HG02981 (cell line): ENCODE data around the gene PKNOX1.
"Not testable (repeated sequence)": the region's sequence is repeated elsewhere in the genome, so short reads cannot be mapped to it uniquely, and the experiment has no call there.

Experiments
- ATAC-seq: cut with Tn5 transposase; IDR thresholded peaks from one replicate; pipeline ENCODE4 v1.9.1; 2021; ENCODE audit warnings: mild to moderate bottlenecking, moderate library complexity; ENCODE audit not compliant: unreplicated experiment

PKNOX1 gene

GRCh38 chr21:43045165-43045875, 71.0 kb downstream of the PKNOX1 start:
- not testable (repeated sequence) for ATAC-seq

DNA sequence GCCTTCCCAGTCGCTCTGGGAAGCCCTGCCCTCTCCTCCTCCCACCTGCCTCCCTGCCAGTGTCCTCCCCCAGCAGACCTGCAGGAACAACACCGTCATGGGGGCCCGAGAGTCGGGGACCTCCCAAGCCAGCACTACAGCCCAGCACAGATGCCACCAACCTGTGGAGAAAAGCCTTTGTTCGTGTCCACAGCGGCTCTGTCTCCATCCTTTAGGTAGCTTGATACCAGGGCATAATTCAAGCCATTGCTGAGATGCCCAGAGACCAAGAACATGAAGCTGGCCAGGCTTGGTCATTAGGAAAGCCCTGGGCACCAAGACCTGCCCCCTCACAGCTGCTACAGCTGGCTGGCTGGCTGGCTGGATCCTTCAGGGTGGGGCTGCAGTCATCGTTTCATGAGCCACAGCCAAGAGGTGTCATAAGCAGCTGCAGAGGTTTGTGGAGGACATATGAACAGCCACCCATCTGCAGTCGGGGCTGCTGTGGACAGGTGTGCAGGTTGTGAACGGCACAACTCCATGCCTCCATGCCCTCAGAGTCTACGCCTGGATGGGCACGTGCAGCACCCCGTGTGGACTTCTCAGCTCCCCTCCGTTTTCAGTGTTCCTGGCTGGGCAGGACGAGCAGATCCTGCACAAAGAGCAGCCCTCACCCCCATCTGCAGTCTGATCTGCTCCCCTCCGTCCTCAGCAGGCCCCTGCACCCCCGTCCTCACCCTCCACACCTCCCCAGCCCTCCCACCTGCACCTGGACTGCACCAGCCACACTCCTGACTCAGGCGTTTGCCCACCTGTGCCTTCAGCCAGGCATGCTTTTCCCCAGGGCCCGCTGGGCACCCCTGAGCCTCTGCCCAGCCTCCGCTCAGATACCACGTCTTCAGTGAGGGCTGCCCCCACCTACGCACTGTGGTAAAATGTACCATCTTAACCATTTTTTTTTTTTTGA, 71.8 kb downstream of the PKNOX1 start:
- not testable (repeated sequence) for ATAC-seq

- ATAC-seq: not testable (repeated sequence)
Measured at GRCh38 chr21:43053112-43053511, 78.8 kb downstream of the PKNOX1 start.

DNA sequence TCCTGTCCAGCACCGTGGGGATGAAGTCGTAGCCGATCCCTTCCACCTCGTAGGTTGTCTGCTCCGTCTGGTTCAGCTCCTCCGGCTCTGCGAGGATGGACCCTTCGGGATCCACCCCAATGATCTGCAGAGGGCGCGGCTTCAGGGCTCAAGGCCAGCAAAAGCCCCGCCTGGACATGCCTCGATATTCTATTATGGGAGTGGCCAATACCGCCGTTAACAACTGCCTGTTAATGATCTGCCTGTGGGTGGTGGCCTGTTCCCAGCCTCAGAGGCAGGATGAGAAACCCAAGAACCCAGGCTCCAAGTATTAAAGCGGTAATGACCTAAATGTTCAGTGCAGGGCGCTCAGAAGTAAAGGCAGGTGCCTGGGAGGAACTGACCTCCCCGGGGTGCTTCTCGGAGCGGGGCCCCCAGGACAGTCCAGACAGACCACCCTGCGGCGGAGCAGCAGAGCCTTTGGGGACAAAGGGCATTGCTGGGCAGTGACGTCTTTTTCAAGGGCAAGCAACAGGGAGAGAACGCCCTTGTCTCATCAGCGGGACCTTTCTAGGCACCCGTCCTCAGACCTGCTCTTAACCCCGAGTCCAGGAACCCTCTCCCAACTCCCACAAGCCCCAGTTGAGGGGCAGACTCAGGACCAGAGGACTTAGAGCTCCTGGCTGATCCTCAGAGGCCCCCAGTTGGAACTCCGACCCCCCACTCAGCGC, 88.7 kb downstream of the PKNOX1 start:
- not testable (repeated sequence) for ATAC-seq

- ATAC-seq: not testable (repeated sequence)
Measured at GRCh38 chr21:43064265-43064917, 90.0 kb downstream of the PKNOX1 start.

DNA sequence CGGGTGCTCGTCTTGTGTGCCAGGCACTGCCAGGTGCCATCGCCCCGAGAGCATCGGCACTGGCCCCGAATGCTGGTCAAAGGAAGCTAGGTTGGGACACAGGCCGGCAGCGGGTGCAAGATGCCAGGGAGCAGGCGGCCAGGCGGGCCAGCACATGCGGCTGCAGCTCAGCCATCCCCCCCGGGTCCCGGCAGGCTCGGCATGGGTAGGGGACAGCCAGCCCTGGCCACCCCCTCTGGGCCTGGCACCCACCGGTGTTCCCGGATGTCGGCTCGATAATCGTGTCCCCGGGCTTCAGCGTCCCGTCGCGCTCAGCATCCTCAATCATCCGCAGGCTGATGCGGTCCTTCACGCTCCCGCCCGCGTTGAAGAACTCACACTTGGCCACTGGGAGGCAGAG, 91.6 kb downstream of the PKNOX1 start:
- ATAC-seq: not testable (repeated sequence)

GRCh38 chr21:43066690-43067089, 92.3 kb downstream of the PKNOX1 start:
- ATAC-seq: not testable (repeated sequence)

- ATAC-seq: not testable (repeated sequence)
Measured at GRCh38 chr21:43068065-43068464, 93.7 kb downstream of the PKNOX1 start.

DNA sequence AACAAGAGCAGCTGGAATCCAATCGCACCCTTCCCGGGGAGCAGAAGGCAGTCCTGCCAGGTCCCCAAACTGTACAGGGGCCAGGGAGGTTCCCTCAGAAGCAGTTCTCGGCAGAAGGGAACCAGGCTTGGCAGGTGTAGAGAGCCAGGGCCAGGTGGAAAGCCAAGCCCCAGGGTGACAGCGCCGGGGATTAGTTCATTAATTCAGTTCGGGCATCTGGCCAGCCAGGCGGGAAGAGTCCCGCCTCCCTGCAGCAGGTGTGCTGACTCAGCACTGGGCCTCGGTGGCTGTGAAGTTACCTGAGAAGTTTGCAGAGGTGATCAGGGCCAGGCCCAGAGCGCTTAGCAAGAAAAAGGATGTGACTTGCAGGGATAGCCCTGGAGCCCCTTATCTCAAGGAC, 95.3 kb downstream of the PKNOX1 start:
- not testable (repeated sequence) for ATAC-seq

DNA sequence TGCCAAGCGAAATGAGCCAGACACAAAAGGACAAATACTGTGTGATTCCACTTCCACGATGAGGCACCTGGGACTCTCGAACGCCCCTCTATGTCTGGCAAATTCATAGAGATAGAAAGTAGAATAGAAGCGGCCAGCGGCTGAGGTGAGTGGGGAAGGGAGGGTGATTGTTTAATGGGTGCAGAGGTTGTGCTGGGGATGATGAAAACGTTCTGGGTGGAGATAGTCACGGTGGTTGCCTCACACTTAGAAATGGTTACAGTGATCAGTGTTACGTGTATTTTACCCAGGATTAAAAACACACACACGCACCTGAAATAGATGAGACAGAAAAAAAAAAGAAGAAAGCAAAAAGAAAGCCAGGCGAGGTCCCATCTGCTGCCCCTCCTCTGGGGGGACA, 98.4 kb downstream of the PKNOX1 start:
- not testable (repeated sequence) for ATAC-seq

- not testable (repeated sequence) for ATAC-seq
Measured at GRCh38 chr21:43074401-43075169, 100.2 kb downstream of the PKNOX1 start.

DNA sequence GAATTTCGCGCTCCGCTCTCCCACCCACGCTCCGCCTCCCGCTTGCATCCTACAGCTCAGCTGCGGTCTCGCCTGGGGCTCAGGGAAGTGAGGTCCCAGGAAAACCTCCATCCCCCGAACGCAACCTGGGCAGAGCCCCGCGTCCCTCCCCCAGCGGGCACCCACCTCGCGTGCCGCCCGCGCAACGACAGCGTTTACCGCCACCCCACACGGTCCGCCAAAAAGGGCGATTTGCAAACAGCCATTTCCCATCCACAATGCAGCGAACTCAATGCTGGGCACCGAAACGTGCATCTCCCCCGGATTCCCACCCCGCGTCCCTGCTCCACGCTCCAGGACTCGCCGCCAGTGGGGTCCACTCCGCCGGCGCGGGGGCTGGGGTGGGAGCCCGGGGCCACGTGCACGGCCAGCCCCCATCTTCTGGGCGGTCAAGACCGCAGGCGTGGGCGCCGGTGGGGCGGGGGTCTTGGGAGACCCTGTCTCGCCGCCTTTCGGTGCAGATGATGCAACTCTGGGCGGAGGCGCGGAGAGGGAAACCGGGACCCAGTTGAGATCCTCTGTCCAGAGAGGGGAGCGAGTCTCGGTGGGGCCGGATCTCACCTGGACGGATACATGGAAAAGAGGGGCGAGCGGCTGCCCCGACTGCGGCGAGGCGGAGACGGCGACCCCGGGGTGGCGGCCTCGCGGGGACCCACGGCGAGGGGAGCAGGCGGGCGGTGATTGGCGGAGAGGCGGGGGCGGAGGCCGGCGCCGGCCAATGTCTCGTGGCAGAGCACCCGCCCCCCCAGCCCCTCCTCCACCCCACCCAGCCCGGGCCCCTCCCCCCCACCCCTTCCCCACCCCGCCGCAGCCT, 101.0 kb downstream of the PKNOX1 start, which contains the start of gene CBS:
CBS (minus strand) TSS at position 666 of the 853 bp plus-strand sequence. CDS start 3,642 bp downstream, outside the sequence.
- not testable (repeated sequence) for ATAC-seq

- ATAC-seq: not testable (repeated sequence)
Measured at GRCh38 chr21:43076023-43076637, 101.8 kb downstream of the PKNOX1 start.

DNA sequence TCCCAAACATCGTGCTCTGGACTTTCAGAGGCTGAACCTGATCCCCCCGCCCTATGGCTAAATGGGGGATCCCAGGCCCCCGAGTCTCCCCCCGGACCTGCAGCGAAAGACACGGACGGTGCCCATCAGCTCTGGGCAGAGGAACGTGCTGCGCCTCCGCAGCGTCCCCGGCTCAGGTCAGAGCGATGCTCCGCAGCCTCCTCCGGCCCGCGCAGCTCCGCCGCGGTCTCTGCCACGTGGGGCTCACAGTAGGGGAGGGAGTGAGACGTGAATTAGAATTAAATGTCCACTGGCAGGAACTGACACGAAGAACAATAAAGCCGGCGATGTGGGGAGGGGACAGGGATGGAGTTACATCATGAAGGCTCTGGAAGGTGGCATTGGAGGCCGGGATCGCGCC, 102.3 kb downstream of the PKNOX1 start:
- not testable (repeated sequence) for ATAC-seq

DNA sequence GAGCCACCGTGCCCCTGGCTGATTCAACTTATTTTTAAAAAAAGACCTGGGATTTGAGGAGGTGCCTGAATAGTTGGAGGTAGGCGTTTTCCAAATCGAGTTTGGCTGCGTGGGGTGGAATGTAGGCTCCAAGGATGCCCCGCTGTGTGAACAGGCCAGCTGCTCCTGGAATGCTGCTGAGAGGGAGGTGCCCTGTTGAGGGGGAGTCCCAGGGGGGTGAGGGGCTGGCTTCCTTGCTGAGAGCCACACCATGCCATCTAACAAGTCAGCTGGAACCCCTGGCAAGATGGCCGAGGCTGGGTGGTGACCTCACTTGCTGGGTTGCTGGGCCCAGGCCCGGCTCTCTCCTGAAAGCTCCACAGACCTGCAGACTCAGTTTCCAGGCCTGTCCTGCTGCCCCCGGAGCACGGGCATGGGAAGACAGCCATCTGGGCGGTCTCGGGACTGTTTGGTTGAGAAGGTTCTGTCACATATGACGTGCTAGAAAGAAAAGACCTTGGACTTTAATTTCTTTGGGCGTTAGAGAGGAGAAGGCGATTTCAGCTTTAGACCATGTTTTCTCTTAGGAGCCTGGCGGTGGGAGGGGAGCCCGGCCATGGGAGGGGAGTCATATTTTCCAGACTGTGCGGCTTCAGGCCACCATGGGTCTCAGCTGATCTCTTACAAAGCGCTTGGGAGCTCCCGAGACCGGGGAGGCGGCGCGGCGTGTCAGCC, 108.4 kb downstream of the PKNOX1 start:
- not testable (repeated sequence) for ATAC-seq
